ENCODE data around the gene NANS.
"Not testable (repeated sequence)": the region's sequence is repeated elsewhere in the genome, so short reads cannot be mapped to it uniquely, and the experiment has no call there.

The NANS gene

DNA sequence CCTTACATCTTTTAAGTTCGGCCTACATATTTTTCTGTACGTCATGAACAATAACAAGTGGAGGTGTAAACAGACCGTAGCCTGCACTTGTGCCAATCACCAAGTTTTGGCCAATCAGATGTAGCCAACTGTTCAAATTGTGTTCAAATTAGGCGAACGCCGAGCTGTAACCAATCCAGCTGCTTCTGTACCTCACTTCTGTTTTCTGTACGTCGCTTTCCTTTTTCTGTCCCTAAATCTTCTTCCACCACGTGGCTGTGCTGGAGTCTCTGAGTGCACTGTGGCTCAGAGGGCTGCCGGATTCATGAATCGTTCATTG, 36.0 kb downstream of the NANS start:
- TF ChIP-seq POLR2A (IDR thresholded peaks at IDR 0.05; ENCODE audit: low read depth, low read length): no peak
- DNase-seq (ENCODE audit: insufficient read length, low spot score): no peak
- FAIRE-seq: no peak

DNA sequence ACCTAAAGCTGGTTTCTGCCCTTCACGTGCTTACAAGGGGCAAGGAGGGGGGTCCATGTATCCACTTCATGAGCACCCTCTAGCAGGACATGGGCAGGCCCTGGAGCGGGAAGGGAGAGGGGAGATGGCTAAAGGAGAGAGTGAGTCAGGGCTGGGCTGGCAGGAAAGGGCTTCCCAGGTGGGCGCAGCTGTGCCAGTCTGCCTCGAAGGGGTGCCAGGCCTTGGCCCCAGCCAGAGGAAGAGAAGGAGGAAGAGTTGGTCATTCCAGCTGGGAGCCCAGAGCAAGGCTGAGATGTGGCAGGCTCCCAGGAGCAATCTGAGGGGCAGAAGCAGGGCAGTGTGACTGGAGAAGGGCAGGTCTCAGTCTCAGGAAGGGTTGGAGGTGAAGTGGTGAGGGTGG, 37.8 kb downstream of the NANS start:
- no peak for FAIRE-seq
- DNase-seq (ENCODE audit: insufficient read length, low spot score): no peak
- no peak for TF ChIP-seq POLR2A (IDR thresholded peaks at IDR 0.05; ENCODE audit: low read depth, low read length)

DNA sequence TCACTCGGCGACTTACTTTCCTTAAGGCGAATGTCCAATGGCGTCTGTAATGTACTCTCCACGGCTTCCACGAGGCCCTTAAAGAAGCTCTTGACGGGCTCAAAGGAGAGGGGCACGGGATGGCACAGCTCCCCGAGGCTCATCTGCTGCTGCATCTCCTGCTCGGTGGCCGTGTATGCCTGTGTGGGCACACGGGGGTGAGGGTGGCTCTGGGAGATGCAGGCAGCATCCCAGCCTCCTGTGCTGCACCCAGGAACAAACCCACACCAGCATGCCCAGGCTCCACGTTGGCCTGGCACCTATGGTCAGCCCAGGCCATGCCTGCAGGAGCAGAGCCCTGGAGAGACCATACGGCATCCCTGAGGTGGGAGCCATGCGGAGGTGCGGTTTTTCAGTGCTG, 38.3 kb downstream of the NANS start:
- no peak for TF ChIP-seq POLR2A (IDR thresholded peaks at IDR 0.05; ENCODE audit: low read depth, low read length)
- no peak for FAIRE-seq
- no peak for DNase-seq (ENCODE audit: insufficient read length, low spot score)

DNA sequence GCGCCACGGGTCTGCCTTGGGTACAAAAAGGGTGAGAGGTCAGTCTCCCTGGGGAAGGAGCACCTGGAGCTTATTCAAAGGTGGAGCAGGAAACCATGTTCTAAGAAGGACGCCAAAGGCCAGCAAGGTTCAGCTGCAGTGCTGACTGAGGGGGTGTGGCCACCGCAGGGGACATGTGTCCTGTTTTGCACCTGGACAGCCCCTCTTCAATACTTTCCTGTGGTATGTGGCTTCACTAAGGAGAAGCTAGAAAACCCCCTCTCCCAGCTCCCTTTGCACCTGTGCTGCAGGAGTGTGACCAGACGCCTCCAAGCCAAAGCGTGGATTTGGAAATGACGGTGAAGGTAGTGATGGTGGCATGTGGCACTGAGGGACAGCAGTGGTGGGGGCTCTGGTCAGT, 38.9 kb downstream of the NANS start:
- no peak for DNase-seq (ENCODE audit: insufficient read length, low spot score)
- no peak for FAIRE-seq
- TF ChIP-seq POLR2A (IDR thresholded peaks at IDR 0.05; ENCODE audit: low read depth, low read length): no peak

DNA sequence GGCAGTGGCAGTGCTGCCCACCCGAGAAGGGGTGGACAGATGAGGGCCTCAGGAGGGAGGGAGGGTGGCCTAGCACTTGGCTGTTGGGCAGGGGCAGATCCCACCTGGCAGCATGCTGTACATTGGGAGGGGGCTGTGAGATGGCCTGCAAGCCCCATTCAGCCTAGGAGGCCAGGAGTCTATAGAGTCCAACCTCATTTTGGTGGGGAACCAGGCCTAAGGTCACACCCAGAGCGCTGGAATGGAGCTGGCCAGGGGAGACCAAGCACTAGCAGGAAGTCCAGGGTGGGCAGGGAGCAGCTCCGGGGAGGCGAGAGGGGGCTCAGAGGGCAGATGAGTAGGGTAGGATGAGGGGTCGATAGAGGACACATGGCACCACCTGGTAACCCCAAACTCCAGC, 39.6 kb downstream of the NANS start:
- FAIRE-seq: no peak
- no peak for TF ChIP-seq POLR2A (IDR thresholded peaks at IDR 0.05; ENCODE audit: low read depth, low read length)
- no peak for DNase-seq (ENCODE audit: insufficient read length, low spot score)

DNA sequence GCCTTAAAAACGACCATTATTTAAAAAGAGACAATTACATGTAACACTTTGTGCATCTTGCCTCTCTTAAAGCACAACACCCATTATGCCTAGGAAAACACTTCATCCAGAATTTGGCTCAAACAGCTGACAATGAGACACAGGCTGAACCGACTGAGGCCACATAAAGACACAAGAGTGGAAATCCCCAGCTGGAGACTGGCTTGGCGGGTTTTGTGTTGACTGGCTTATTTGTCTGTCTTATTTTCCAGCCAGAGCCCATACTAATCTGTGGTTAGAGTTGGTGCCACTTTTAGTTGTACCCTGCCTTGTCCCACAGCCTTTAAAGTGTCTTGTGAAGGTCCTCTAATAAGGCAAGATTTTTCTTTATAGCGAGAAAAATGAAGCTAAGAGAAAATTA, 41.3 kb downstream of the NANS start:
- TF ChIP-seq POLR2A (IDR thresholded peaks at IDR 0.05; ENCODE audit: low read depth, low read length): no peak
- FAIRE-seq (no peak), DNase-seq (ENCODE audit: insufficient read length, low spot score) (no peak)

DNA sequence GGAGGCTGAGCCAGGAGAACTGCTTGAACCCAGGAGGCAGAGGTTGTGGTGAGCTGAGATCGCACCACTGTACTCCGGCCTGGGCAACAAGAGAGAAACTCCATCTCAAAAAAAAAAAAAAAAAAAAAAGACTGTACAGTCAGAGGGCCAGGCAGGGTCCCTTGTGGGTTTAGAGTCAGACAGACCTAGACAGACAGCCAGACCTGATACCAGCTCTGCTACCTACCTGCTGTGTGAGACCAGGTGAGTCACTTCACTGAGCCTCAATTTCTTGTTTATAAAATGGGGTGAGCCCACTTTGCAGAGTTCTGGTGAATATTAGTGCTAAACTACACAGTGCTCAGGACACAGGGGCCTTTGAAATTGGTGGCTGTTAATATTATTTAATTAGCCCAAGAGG, 42.8 kb downstream of the NANS start:
- no peak for TF ChIP-seq POLR2A (IDR thresholded peaks at IDR 0.05; ENCODE audit: low read depth, low read length)
- FAIRE-seq: no peak

DNA sequence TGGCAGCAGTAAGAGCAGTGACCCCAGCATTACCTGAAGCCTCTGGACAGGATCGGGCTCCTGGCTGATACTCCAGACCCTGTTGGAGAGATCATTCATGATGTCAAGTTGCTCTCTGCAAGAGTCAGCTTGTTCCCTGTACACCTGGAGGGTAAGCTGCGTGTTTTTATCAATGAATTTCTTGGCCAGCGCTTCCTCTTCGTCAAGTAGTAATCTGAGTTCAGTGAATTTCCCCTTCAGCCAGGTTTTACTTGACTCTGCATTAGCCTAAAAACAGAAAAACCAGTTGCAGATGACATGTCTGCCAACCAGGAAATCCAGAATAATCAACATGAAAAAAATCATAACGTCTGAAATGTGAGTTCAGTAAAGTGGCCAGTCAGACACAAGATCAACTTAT, 43.4 kb downstream of the NANS start:
- TF ChIP-seq POLR2A (IDR thresholded peaks at IDR 0.05; ENCODE audit: low read depth, low read length): no peak
- FAIRE-seq (no peak), DNase-seq (ENCODE audit: insufficient read length, low spot score) (no peak)

More for the DNA sequence above, 42.8 kb downstream of the NANS start:
- DNase-seq (ENCODE audit: insufficient read length, low spot score): no peak

DNA sequence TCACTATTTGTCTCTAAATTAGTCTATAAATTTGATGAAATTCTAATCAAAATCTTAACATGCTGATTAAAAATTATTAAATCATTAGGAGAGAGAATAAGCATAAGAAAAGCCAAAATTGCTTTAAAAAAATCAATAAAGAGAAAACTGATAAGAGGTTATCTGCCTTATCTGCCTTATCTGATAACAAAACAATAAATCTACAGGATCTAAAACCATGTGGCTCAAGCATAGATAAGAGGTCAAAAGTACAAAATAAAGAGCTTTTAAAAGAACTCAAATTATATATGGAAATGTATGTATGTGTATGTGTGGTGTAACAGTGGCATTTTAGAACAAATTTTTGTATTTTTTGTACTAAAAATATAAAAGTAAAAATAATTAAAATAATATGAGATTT, 43.9 kb downstream of the NANS start:
- no peak for TF ChIP-seq POLR2A (IDR thresholded peaks at IDR 0.05; ENCODE audit: low read depth, low read length)
- no peak for DNase-seq (ENCODE audit: insufficient read length, low spot score)
- FAIRE-seq: no peak

DNA sequence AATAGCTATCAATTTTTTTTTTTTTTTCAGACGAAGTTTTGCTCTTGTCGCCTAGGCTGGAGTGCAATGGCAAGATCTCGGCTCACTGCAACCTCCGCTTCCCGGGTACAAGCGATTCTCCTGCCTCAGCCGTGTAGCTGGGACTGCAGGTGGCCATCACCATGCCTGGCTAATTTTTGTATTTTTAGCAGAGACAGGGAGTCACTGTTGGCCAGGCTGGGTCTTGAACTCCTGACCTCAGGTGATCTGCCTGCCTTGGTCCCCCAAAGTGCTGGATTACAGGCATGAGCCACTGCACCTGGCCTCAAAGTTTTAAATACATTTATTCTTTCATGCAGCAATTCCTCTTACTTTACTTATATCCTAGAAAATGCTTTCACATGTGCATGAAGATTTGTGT, 44.9 kb downstream of the NANS start:
- FAIRE-seq: no peak
- no peak for DNase-seq (ENCODE audit: insufficient read length, low spot score)
- TF ChIP-seq POLR2A (IDR thresholded peaks at IDR 0.05; ENCODE audit: low read depth, low read length): no peak

DNA sequence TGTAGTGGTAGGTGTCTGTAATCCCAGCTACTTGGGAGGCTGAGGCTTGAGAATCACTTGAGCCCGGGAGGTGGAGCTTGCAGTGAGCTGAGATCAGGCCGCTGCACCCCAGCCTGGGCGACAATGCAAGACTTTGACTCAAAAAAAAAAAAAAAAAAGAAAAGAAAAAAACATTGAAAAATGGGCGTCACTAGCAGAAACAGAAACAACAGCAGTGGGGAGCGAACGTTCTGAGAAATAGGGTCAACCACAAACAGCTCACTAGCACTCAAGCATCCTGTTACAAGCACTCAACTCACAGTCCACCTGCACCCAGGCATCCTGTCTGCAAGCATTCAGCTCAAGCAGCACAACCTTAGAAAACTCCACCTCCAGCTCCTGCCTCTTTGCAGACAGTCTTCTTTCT, 45.3 kb downstream of the NANS start:
- FAIRE-seq (no peak), DNase-seq (ENCODE audit: insufficient read length, low spot score) (no peak)
- TF ChIP-seq POLR2A (IDR thresholded peaks at IDR 0.05; ENCODE audit: low read depth, low read length): no peak

DNA sequence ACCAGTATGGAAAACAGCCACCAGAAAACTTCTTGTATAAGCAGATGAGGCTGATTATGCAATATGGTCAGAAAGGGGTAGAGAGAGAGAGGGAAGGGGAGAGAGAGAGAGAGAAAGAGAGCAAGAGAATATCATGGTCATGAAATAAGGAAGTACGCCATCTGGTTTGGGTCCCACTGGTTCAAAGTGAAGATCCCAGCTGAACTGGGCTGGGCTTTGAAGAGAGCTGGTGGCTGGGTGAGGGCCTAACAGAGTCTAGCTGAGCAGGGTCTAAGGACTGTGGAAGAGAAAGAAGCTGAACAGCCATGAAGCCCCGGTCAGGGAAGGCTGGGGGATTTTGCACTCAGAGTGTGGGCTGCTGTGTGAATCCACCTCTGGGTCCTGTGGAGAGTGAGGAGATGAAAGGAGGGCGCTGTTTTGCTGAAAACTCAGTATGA, 47.9 kb downstream of the NANS start:
- DNase-seq (ENCODE audit: insufficient read length, low spot score) (no peak), FAIRE-seq (no peak)
- no peak for TF ChIP-seq POLR2A (IDR thresholded peaks at IDR 0.05; ENCODE audit: low read depth, low read length)

DNA sequence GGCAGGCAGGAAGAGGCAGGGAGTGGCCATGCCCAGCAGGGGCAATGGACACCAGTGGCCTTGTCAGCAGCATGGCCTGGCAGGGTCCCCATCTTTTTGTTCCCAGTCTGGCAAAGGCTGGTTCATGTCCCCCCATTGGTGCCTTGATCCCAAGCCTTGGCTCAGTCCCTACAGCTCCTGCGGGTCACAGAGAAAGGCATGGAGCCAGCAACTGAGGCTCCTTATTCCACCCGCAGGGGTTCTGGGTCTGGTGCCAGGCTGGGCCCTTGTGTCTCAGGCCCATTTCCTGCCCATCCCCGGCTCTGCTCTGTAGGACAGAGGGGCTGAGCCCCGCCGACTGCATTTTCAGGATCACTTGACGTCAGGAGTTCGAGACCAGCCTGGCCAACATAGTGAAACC, 48.5 kb downstream of the NANS start:
- DNase-seq (ENCODE audit: insufficient read length, low spot score) (no peak), FAIRE-seq (no peak)
- no peak for TF ChIP-seq POLR2A (IDR thresholded peaks at IDR 0.05; ENCODE audit: low read depth, low read length)

DNA sequence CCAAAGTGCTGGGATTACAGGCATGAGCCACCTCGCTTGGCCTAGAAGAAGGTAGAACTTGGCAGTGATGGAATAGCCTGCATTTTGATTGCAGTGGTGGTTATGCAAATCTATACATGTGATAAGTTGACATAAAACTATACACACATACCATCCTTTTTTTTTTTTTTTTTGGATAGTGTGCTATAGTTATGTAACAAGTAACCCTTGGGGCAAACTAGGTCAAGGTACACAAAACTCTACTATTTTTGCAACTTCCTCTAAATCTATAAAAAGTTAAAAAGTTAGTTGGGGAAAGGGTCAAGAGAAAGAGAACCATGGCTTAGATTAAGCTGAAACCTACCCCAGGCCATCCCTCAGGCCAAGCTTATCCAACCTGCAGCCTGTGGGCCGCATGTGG, 51.4 kb downstream of the NANS start:
- no peak for FAIRE-seq
- no peak for TF ChIP-seq POLR2A (IDR thresholded peaks at IDR 0.05; ENCODE audit: low read depth, low read length)
- no peak for DNase-seq (ENCODE audit: insufficient read length, low spot score)

DNA sequence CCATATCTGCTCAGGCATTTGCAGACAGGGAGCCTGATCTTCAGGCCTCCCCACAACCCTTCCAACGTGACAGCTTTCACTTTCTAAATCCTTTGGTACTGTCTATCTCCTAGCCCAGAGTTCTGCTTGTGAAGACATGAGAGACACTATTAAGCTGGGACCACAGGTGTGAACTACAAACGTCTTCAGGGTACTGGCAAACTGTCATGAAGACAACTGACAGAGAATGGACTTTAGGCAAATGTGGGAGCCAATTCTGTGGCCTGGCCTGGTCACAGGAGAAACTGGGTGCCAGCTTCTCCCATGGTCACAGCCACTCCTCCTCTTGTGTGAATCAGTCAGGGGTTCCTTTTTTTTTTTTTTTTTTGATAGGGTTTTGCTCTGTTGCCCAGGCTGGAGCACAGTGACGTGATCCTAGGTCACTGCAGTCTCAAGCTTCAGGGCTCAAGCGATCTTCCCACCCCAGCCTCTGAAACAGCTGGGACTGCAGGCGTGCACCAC, 52.0 kb downstream of the NANS start:
- FAIRE-seq (no peak), DNase-seq (ENCODE audit: insufficient read length, low spot score) (no peak)
- no peak for TF ChIP-seq POLR2A (IDR thresholded peaks at IDR 0.05; ENCODE audit: low read depth, low read length)

DNA sequence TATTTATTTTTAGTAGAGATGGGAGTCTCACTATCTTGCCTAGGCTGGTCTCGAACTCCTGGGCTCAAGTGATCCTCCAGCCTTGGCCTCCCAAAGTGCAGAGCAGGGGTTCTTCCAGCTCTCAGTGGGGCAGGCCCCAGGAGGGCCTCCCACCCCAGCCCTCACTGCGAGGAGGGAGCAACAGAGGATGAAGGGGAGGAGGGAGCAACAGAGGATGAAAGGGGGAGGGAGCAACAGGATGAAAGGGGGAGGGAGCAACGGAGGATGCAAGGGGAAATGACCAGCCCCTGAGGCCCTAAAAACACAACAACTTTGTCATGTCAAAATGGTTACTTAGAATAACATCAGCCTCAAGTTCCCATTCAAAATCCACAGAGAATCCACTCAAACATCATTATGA, 52.5 kb downstream of the NANS start:
- DNase-seq (ENCODE audit: insufficient read length, low spot score): no peak
- no peak for FAIRE-seq
- TF ChIP-seq POLR2A (IDR thresholded peaks at IDR 0.05; ENCODE audit: low read depth, low read length): no peak

DNA sequence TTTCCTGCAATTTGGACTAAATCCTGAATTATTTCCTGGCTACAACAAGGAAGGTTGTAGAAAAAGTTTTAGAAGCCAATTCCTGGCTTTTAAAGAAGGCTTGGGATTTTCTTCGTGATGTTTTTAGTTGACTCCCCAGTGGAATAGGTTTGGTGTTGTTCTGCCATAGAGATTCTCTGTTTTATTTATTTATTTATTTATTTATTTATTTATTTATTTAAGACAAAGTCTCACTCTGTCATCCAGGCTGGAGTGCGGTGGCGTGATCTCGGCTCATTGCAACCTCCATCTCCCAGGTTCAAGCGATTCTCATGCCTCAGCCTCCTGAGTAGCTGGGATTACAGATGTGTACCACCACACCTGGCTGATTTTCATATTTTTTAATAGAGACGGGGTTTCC, 60.6 kb downstream of the NANS start:
- DNase-seq (ENCODE audit: insufficient read length, low spot score); FAIRE-seq: not testable (repeated sequence)
